Psoas muscle (tissue), 8 donors: ENCODE data around the gene RFT1. TPM values are rescaled to one million over a fixed set of nuclear protein-coding genes. Genes with fewer than 3 reads are reported as not detected.

Experiments used
- ATAC-seq, 4 donors: fragments of 200-7000 bp; cut with Tn5 transposase; one replicate each; pipeline ENCODE4 v1.9.1; 2020; ENCODE audit warnings: moderate library complexity in 3 of 4, mild to moderate bottlenecking in 2 of 4
- DNase-seq, 2 donors: peaks; one replicate each; pipeline ENCODE4 v3.0.0-alpha.2; 2020
- H3K27ac ChIP-seq: fragments of 200-600 bp; one replicate; pipeline ENCODE4 v1.8.0; 2022
- H3K27me3 ChIP-seq, 3 donors: fragments of 200-600 bp in 1 of 3; one replicate each; pipeline versions ENCODE4 v1.6.1 to v1.8.0; 2013 to 2022; ENCODE audit warnings: low read length in 2 of 3, mild to moderate bottlenecking in 2 of 3, moderate library complexity in 1 of 3; ENCODE audit not compliant: insufficient read depth in 3 of 3
- H3K36me3 ChIP-seq, 2 donors: fragments of 200-600 bp in 1 of 2; one replicate each; pipeline versions ENCODE4 v1.6.1 to v1.8.0; 2013 to 2022; ENCODE audit warnings: low read depth in 1 of 2, mild to moderate bottlenecking in 1 of 2, moderate library complexity in 1 of 2; ENCODE audit not compliant: insufficient read depth in 1 of 2
- H3K4me1 ChIP-seq: fragments of 200-600 bp; one replicate; pipeline ENCODE4 v1.8.0; 2022
- H3K4me3 ChIP-seq: fragments of 200-600 bp; one replicate; pipeline ENCODE4 v1.8.0; 2022; ENCODE audit warnings: mild to moderate bottlenecking
- H3K9me3 ChIP-seq: fragments of 200-600 bp; one replicate; pipeline ENCODE4 v1.8.0; 2022
- WGBS, 3 donors: extraction: QIAGEN DNeasy Blood & Tissue Kit; methylation state at CpG; one replicate each; pipeline versions ENCODE4 v1.1.6 to v1.1.7; 2013; 5-methylcytosine and 5-hydroxymethylcytosine counted together
- intact Hi-C, 2 donors: fragments of 100-400 bp; cut with DNase I; formaldehyde crosslinking; loops; one replicate each; pipeline versions ENCODE4 v1.11.0 to v1.14.2; 2022
- polyA plus RNA-seq, 3 donors: library from polyadenylated mRNA; stranded (reverse); fragments of 200-250 nt; gene quantifications; one replicate each; pipeline ENCODE4 v1.2.3, GENCODE V29; 2013
- total RNA-seq, 4 donors: library from RNA; stranded (reverse); fragmentation: NEBNext Ultra II Directional in 2 of 4; extraction: Animal tissue kit (Norgen Biotek cat#: 25700) in 2 of 4; gene quantifications; one replicate each; pipeline versions ENCODE4 v1.2.1 to v1.2.4, GENCODE V29; 2021 to 2023
- TF ChIP-seq, protein P1 (sequence below): fragments of 200-600 bp; IDR thresholded peaks from one replicate; pipeline ENCODE4 v1.8.0; 2022; ENCODE audit warnings: antibody characterized with exemption
- donor health status: healthy with polysubstance abuse.
- donor health status: DM: no; HTN: no; CAD: no; lungs with moderate emphysema.
- donor health status: Bipolar disorder and iron deficiency.
- donor health status: healthy.
- donor health status: DM: yes; HTN: yes; CAD: no.
- donor health status: DM: no; HTN: no; CAD: no.
- donor health status: DM: no; HTN: no; CAD: no.
- donor health status: DM: yes; HTN: yes; CAD: no.

Gene RFT1
- total and polyA plus RNA-seq, 7 donors = 5.4 to 13.2 (median 6.9) TPM

DNA sequence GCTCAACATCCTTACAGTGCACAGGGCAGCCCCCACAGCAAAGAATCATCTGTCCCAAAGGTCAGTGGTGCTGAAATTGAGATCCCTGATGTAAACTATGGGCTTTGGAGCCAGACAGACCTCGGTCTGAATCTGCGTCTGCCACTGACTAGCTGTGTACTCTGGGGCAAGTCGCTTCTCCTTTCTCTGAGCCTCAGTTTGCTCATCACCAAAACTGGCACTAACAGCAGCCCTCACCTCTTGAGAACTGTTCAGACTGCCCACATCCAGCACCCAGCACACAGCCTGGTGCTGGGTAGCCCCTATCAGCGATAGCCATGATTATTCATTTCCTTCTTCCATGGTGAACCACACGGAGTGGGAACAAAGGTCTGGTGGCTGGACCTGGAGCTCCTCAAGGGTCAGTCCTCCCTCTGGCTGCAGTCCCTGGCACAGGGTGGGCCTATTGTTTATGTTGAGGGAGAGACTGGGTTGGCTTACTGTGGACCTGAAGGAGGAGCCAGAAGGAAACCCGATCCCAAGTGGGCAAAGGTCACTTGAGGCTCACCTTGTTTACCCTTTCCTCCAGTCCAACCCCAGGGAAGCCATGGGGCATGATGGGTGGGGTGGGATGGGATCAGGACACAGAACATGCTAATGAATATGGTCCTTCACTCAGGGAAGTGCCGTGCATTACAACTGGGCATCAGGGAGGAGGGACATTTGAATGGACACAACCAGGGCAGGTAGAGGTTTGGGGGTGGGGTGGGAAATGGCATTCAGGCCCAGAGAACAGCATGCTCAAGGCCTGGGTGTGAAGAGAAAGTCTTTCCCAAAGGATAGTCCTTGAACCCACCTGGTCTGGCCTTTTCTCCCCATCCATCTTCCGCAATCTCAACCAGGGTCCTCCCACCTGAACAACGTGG, 29.2 kb upstream of the RFT1 start:
- H3K4me3 ChIP-seq = no peak overlapping the region

DNA sequence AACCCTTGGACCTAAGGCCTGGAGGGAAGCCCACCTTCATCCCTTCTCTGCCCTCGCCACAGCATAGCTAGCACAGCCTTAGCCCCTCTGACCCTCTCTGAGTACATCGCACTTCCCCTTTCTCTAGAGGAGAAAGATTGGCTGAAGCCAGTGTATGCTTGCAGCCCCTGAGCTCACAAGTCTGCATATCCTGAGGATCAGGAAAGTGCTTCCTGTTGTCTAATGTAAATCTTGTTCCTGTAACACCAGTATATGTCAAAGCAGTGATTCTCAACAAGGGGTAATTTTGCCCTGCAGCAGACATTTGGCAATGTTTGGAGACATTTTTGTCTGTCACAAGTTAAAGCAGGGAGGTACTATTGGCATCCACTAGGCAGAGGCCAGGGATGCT, 28.5 kb upstream of the RFT1 start:
- intact Hi-C loops = loop anchor here in 1 of 2 donors (10.0 kb wide), 1 partner anchor 1514 kb away; no protein-coding TSS in a partner anchor
- H3K4me3 ChIP-seq = no peak overlapping the region
- no peak for DNase-seq
- H3K9me3 ChIP-seq = no peaks in the 10 kb centered on the region
- TF ChIP-seq, protein P1, sequence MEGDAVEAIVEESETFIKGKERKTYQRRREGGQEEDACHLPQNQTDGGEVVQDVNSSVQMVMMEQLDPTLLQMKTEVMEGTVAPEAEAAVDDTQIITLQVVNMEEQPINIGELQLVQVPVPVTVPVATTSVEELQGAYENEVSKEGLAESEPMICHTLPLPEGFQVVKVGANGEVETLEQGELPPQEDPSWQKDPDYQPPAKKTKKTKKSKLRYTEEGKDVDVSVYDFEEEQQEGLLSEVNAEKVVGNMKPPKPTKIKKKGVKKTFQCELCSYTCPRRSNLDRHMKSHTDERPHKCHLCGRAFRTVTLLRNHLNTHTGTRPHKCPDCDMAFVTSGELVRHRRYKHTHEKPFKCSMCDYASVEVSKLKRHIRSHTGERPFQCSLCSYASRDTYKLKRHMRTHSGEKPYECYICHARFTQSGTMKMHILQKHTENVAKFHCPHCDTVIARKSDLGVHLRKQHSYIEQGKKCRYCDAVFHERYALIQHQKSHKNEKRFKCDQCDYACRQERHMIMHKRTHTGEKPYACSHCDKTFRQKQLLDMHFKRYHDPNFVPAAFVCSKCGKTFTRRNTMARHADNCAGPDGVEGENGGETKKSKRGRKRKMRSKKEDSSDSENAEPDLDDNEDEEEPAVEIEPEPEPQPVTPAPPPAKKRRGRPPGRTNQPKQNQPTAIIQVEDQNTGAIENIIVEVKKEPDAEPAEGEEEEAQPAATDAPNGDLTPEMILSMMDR = no peak
- no peaks in the 10 kb centered on the region for H3K36me3 ChIP-seq
- no peak overlapping the region for H3K27ac ChIP-seq
- no peaks in the 10 kb centered on the region for H3K27me3 ChIP-seq
- peaks cover 26% of the 10 kb centered on the region for H3K4me1 ChIP-seq
- ATAC-seq = no peak
- 86 to 92% (median 87%) methylated on average over 2 of the region's 2 CpGs for WGBS, 3 donors

More for the DNA sequence above, 29.2 kb upstream of the RFT1 start:
- TF ChIP-seq, protein P1 = no peak
- intact Hi-C loops = loop anchor here in 1 of 2 donors (5.0 to 10.0 kb wide), 2 partner anchors 32 to 1515 kb away; no protein-coding TSS in a partner anchor
- H3K9me3 ChIP-seq = no peaks in the 10 kb centered on the region
- ATAC-seq (no peak), DNase-seq (no peak)
- no peak overlapping the region for H3K27ac ChIP-seq
- no peaks in the 10 kb centered on the region for H3K36me3 ChIP-seq
- H3K27me3 ChIP-seq = no peaks in the 10 kb centered on the region
- peaks cover 23% of the 10 kb centered on the region for H3K4me1 ChIP-seq
- WGBS, 3 donors = 54 to 63% (median 57%) methylated on average over 9 of the region's 9 CpGs

DNA sequence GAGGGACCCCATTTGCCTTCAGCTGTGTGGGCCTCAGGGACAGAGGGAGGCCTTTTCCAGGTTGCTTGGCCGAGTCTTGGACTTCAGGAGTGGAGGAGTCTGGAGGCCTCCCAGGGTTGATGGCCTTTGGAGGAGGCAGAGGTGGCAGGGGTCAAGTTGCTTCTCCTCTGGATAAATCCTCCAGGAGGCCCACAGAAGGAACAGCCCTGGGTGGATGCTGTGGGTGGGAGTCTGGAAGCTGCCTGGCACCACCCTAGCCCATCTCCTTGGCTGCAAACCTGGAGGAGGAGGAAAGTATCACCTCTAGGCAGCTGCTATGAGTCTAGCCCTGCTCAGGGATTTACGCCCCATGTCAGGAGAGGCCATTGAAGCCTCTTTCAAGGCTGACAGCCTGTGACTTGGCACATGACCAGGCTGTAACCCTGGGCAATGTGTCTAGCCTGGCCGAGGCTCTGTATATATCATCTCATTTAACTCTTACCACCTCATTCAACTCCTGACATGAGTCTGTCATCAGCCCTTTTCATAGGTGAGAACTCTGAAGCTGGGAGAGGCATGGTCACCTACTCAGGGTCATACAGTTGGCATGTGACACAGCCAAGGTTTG, 27.8 kb upstream of the RFT1 start:
- ATAC-seq (no peak), DNase-seq (no peak)
- WGBS, 3 donors = 69 to 75% (median 71%) methylated on average over 3 of the region's 3 CpGs
- TF ChIP-seq, protein P1 = no peak
- Histone ChIP-seq H3K4me1 (peaks cover 28% of the 10 kb centered on the region), H3K27me3 (no peaks in the 10 kb centered on the region), H3K4me3 (no peak overlapping the region), H3K9me3 (no peaks in the 10 kb centered on the region), H3K36me3 (no peaks in the 10 kb centered on the region), H3K27ac (no peak overlapping the region)
- intact Hi-C loops = loop anchor here in 1 of 2 donors (10.0 kb wide), 1 partner anchor 1513 kb away; no protein-coding TSS in a partner anchor

DNA sequence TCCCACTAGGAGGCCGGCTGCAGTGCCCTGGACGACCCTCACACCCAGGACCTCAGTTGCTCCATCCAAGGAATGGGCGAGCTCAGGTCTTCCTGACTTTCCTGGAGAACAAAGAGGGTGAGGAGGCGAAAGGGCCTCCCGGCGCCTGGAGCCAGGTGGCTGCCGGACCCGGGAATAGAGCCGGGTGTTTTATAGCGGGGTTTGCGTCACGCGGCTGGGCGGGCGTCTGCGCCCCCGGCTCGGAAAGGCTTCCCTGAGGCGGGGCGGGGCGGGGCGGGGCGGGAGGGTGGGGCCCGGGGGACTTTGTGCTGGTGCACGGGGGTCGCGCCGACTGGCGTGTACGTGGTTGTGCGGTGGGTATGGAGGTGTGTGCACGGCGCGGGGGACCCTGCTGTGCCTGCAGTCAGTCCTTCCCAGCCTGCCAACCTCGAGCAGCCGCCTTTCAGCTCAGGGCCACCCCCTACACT, 26.2 kb upstream of the RFT1 start:
- H3K27me3 ChIP-seq = no peaks in the 10 kb centered on the region
- DNase-seq = no peak
- H3K4me3 ChIP-seq = no peak overlapping the region
- no peak overlapping the region for H3K27ac ChIP-seq
- ATAC-seq = no peak
- intact Hi-C loops = loop anchor here in 1 of 2 donors (10.0 kb wide), 1 partner anchor 1512 kb away; no protein-coding TSS in a partner anchor
- 16 to 24% (median 19%) methylated on average over 23 to 36 of the region's 36 CpGs for WGBS, 3 donors
- no peaks in the 10 kb centered on the region for H3K9me3 ChIP-seq
- peaks cover 28% of the 10 kb centered on the region for H3K4me1 ChIP-seq
- no peaks in the 10 kb centered on the region for H3K36me3 ChIP-seq
- TF ChIP-seq, protein P1 = no peak
